Kidney tubule cell (primary cell): ENCODE results near the gene RAN.
A peak's percentile ranks its signal among the peaks of the same experiment; 100 is the strongest.
"Not testable (repeated sequence)": the region's sequence is repeated elsewhere in the genome, so short reads cannot be mapped to it uniquely, and the experiment has no call there.

Experiments
- DNase-seq: peaks from one replicate; pipeline ENCODE4 v3.0.0-alpha.2; 2018; ENCODE audit warnings: low spot score

Gene RAN

DNA sequence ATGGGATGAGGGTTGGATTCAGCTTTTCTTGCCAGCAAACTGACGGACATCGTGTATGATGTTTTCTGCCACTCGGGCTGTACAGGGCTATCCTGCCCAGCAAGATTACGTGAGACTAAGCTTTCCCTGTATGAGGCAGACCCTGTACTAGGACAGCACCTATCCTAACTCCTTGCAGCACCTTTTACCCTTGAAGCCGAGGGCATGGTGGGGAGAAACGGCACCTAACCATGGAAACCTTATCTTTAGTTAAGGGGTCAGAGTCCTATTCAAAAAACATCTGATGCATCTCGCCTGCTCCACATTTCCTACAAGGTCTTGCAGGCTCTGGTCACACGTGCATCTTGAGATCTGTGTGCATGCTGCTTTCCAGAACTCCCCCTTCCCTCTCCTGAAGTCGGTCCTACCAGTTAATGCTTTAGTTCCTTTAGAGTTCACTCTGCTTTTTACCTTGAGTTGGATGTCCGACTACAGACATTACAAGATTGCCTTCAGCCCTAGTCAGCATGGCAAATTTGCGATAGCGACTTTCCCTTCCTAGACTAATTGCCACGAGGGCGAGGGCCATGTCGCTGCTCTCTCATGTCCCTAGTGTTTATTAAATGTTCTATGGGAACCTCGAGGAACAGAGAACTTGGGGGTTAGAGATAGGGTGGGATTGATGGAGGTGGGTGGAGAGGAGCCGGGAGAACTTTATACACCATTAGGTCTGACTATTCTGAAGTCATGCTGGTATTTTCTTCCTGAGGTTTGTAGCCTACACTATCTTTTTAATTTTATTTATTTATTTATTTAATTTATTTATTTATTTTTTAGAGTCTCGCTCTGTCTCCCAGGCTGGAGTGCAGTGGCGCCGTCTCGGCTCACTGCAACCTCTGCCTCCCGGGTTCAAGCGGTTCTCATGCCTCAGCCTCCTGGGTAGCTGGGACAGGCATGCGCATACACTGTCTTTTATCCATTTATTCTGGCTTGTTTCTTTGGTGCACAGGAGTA is 6.6 kb downstream of the RAN start:
- no peak for DNase-seq

DNA sequence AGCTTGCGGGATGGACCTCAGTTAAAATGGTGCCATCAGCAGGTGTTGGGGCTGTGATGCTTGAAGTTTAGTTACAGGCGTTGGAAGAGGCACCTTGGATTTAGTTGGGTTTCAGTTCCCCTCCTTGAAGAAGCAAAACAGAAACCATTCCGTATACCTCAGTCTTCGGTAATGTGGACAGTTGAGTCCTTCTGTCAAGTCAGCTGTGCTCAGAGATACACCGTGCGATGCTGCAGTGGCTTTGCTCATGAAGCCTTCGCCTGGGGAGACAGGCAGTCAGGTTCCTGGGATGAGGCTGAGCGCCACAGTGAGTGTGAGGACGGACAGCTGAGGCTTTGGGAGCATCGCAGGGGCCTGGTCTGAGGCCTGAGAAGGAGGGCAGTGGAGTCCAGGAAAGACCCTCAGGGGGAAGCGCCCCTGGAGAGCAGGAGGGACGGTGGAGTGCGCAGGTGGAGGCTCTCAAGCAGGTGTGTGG is 7.4 kb downstream of the RAN start:
- no peak for DNase-seq

DNA sequence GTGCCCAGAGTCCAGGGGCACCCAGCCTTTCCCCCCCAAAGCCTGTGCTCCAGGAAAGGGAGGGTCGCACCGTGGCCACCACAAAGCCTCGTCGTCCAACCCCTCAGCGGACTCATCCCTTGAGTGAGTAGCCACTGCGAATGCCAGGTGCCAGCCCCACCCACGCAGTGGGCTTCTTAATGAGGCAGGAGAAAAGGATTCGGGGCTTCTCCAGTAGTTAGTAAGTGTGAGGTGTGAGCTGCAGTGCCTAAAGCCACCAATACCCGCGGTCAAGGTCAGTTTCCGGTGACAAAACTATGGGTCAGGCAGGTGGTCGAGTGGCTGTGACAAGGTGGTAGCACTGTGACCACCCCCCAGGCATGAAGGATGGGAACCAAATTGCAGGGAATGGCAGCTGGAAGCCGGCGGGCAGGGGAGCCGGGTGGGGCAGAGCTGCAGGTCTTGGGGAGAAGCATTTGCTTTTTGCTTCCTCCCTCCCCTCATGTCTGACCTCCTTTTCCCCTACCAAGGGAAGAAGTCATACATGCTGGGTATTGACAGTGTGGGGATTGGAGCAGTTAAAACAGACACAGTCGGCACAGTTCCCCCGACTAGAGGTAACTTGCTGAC is 8.0 kb downstream of the RAN start:
- DNase-seq: no peak

DNA sequence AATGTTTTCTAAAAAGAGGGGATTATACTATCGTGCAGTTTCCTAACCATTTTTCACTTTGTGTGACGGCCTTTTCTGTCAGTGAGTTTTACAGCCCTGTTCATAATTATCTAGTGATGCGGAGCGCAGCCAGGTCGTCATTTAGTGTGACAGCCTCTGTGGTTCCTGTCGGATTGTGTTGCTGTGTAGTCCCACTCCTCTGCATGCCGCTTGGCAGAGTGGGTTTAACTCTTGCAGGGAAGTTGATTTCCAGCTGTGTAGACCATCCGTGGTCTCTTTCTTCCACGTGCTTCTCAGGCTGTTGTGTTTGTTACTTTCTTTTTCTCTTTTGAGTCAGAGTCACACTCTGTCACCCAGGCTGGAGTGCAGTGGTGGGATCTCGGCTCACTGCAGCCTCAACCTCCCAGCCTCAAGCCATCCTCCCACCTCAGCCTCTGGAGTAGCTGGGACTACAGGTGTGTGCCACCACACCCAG is 8.6 kb downstream of the RAN start:
- DNase-seq: no peak

DNA sequence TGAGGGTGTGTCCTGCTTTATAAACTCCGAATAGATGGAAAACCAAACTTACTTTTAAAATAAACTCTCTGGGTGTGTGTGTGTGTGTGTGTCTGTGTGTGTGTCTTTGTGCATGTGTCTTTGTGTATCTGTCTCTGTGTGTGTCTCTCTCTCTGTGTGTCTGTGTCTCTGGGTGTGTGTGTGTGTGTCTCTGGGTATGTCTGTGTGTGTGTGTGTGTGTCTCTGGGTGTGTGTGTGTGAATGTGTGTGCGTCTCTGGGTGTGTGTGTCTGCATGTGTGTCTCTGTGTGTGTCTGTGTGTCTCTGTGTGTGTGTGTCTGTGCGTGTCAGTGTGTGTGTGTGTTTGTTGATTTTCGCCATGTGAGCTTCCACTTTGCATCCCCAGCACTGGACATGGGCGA is 9.2 kb downstream of the RAN start:
- no peak for DNase-seq

DNA sequence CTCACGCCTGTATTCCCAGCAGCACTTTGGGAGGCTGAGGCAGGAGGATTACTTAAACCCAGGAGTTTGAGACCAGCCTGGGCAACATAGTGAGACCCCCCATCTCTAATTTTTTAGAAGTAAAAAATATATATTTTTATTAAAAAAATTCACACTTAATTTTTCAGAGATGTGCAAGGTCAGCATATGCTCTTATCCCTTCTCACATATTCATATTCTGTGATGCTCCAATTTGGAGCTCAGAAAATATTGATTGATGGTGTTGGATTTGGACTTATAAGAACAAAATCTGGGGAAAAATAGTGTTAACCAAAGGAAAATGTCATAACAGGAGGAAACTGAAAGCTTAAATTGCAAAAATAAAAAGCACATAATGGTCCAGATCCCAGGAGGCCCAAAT is 9.7 kb downstream of the RAN start:
- DNase-seq: no peak

DNA sequence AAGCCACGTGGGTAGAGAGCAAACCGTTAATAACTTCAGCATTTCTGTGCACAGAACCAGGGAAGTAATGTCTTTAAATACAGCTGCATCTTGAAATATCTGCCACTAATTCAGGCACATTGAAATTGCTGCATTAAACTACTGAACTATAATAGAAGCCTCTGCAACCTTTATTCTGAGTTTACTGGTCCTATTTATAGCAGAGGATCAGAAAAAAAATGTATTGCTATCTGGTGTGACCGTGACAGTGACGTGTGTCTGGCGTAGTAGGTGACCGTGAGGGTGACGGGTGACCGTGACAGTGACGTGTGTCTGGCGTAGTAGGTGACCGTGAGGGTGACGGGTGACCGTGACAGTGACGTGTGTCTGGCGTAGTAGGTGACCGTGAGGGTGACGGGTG is 15.3 kb downstream of the RAN start:
- not testable (repeated sequence) for DNase-seq

DNA sequence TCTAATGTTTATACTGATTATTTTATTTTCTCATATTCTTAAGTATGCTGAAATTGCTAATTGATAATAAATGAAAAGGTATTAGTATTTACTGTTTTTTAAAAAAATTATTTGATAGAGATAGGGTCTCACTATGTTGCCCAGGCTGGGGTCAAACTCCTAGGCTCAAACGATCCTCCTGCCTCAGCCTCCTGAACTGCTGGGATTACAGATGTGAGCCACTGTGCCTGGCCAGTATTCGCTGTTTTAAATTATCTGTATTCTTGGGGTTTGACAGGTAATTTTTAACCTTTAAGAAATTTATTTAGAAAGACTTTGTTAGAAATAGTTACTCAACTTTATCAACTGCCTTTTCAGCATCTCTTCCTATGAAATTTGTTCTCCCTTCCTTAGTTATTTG is 32.2 kb downstream of the RAN start:
- DNase-seq: no peak

DNA sequence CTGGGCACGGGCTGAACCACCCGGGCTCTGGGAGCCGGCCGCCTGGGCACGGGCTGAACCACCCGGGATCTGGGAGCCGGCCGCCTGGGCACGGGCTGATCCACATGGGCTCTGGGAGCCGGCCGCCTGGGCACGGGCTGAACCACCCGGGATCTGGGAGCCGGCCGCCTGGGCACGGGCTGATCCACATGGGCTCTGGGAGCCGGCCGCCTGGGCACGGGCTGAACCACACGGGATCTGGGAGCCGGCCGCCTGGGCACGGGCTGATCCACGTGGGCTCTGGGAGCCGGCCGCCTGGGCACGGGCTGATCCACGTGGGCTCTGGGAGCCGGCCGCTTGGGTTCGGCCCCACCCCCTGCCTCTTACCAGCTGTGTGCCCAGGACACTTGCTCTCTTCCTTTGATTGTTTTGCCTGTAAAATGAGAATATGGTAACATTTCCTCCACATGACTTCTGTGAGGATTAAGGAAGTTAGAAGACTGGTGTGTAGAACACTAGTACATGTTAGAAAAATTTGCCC is 33.1 kb downstream of the RAN start:
- DNase-seq: not testable (repeated sequence)

DNA sequence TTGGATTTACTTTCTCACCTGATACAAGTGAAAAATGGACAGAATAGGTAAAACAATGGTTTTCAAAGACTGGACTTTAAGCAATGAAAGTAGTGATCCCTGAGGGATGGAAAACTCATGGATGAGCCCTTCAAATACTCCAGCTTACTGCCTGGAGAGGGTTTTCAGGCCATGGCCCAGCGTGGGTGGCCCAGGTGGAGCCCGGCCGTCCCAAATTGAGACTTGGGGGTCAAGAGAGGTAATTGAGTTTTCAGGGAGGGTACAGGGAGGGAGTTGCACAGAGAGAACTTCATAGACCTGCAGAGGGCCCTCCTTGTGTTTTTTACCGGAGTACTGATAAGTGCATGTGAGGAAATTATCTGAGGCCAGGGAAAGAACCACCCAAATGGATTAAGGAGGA is 37.2 kb downstream of the RAN start:
- no peak for DNase-seq

DNA sequence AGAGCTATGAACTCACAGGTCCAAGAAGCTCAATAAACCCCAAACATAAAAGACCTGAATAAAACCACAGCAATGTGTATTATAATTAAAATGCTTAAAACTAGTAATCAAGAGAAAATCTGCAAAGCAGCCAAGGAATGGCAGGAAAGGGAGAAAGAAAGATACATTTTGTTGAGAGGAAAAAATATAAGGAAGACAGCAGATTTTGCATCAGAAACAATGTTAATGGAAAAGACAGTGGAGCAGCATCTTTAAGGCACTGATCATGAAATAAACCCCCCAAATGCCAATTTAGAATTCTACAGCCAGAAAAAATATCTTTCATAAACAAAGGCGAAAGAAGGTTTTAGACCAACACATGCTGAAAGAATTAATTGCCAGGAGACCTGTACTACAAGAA is 39.3 kb downstream of the RAN start:
- DNase-seq: no peak

DNA sequence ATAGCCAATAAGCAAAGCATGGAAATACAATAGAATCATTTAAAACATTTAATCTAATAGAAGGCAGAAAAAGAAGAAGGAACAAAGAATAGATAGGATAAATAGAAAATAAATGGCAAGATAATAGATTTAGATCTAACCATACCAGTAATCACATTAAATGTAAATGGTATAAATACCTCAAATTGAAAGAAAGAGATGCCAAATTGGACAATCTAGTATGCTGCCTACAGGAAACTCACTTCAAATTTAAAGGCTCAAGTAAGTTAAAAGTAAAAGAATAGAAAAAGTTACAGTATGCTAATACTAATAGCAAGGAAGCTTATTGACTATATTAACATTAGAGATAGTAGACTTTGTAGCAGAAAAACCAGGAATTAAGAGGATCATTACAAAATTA is 40.1 kb downstream of the RAN start:
- DNase-seq: no peak

DNA sequence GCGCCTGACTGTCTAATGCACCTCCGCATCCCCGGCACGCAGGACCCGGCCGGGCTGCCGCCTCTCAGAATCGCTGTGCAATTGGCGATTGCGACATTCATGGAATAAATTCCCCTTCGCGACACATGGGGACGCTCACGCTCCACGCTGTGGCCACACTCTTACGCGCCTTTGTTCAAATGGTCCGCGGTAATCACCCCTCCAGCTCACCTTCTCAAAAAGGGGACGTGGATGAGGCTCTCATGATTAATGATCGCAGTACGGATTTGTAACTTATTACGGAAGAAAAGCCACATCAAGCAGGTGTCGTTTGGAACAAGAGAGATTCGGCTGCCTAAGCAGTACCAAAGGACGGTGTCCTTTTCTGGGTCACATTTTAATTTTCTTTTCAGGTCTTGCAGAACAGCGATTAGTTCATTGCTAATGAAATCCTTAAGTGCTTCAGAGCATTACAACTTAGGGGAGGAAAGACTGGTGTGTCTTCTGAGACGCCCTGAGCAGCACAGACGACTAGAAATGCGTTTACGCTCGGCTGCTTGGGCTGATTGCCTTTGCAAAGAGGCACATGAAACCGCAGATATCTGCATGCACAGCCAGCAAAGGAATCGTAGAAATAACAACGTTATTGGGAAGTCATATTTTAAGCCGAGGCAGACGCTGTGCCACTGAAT is 44.5 kb downstream of the RAN start:
- peak; percentile 57 for DNase-seq

DNA sequence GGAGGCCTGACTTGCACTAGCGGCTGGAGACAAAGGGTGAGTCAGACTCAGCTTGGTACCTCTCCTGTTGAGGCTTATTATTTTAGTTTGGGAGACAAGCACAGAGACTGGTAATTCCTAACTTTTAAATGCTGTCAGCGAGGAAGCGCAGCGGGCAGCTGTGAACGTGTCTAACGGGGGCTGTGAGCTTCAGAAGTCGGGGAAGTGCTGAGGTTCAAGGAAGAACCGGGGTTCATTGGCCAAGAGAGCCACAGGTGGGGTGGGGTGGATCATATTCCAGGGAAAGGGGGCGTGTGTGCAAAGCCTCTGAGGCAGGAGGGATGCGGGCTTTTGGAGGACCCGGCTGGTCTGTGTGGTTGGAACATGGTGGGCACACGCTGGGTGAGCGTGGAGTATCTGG is 45.7 kb downstream of the RAN start:
- DNase-seq: no peak

DNA sequence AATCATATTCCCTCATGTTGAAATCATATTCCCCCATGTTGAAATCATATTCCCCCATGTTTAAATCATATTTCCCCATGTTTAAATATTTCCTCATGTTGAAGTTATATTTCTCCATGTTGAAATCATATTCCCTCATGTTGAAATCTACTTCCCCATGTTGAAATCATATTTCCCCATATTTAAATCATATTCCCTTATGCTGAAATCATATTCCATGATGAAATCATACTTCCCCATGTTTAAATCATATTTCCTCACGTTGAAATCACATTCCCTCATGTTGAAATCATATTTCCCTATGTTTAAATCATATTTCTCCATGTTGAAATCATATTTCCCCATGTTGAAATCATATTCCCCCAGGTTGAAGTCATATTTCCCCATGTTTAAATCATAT is 47.2 kb downstream of the RAN start:
- DNase-seq: no peak

DNA sequence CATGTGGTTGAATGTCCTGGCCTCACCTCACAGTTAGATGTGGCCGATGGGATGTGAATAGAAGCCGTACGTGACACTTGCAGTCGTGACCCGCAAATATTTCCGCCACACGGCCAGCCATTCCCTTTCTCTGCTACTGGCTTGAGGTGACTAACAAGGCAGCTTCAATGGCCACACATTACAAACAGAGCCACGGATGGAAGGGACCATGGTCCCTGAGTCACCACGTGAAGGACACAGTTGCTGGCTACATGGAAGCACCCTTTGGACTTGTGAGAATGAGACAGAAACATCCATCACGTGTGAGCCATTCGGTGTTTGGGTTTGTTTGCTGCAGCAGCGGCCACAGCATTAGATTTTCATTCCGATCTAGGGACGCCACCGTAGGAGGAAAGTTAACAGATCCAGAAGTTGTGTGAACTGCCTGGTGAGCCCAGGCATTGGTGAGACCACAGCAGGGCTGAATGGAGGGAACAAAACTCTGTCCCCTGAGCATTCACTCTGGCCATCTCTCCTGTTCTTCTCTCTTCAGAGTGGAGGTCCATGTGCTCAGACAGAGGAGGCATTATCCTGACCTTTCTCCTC is 48.3 kb downstream of the RAN start:
- no peak for DNase-seq

DNA sequence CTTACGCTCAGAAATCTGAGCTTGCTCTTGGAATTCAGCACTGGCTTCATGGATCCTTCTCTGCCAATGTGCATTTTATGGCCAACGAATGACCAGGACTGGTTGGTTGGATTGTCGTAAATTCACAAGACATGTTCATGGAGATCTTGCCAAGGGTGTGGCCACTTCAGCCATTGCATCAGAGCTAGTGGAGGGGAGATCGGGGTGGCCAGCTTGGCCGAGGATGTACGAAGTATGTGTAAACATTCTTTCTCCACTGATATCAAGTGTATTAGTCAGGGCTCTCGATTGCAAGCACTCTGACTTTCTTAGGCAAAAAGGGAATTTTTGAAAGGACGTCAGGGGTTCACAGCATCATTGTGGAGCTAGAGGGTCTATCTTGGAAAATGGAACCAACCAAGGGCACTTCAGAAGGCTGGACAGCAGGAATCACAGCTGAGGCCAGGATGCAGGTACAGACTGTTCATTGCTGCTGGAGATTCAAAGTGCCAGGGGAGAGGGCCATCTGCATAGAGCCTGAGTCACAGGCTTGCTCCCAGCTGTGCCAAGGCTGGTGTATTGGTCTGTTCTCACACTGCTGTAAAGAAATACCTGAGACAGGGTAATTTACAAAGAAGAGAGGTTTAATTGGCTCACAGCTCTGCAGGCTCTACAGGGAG is 49.0 kb downstream of the RAN start:
- DNase-seq: no peak

DNA sequence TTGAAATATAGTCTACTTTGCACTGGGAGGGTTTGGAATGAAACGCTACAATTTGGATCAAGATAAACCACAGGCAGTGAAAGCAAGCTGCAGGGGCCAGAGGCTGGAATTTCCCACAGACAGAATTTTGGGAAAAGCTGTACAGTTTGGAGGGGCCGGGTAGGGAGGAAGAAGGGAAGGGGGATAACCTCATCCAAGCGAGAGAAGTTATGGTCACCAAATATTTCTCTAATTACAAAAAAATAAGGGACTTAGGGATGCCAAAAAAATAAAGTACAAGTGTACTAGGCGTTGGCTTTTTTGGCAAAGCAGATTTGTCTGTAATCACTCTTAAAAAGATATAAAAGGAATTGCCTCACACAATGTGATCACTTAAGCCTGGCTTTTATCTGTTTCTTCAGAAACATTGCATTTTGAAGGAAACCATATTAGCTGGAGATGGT is 50.7 kb downstream of the RAN start:
- no peak for DNase-seq

DNA sequence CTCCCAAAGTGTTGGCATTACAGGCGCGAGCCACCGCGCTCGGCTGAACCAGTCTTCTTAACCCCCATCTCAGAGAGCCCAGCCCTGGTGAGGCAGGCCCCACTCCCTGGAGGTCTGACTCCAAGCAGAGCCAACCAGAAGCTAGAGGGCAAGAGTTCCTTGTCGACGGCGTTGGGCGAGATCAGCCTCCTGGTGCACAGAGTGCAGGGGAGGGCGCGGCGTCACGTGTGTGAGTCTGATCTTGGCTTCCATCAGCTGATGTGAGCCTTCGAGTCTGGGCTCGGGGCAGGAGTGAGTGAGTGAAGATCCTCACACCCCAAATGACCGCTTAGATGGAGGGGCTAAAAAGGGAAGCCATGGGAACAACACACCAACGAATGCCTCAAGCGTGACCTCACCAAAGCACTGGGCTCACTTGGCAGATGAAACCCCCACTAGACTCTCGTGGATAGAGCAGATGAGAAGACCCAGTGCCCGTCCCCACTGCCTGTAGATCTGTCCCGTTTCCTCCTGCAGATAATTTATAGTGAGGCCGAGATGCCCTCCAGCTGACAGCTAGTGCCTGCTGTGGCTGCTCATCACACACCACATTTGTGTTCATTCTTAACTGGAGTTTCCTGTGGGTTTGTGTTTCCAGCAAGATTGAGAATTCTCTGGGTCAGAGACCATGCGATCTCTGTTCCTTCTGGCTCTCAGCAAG is 53.2 kb downstream of the RAN start:
- DNase-seq: no peak

DNA sequence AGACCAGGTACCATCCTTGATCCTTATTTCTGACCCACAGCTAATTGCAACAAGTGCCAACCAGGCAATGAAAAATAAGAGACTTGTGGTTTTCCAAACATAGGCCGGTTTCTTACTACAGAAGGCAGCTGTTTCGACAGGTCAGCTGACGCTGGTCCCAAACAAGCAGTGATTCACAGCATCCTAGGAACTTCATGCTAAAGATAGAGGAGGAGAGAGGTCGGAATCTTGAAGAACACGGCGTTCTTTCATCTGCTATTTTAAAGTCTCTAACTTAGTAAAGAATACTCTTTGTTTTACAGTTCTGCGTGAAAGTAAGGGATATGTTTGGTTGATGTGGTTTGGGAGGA is 53.8 kb downstream of the RAN start:
- DNase-seq: no peak
